Endodermal cell (in vitro differentiated cells): ENCODE data around the gene RAPGEF1. TPM values are rescaled to one million over a fixed set of nuclear protein-coding genes. Genes with fewer than 3 reads are reported as not detected.

Source experiments
- DNase-seq: peaks from one replicate; pipeline ENCODE4 v3.0.0-alpha.2; 2017
- H3K27ac ChIP-seq: 2 replicates; pipeline ENCODE4 v1.5.1; 2013; ENCODE audit warnings: mild to moderate bottlenecking, low read depth, low read length, moderate library complexity
- H3K27me3 ChIP-seq: 2 replicates; pipeline ENCODE4 v1.6.1; 2013; ENCODE audit warnings: mild to moderate bottlenecking, low read length, moderate library complexity; ENCODE audit not compliant: insufficient read depth, control insufficient read depth, poor library complexity, severe bottlenecking
- H3K36me3 ChIP-seq: 2 replicates; pipeline ENCODE4 v1.7.0; 2013; ENCODE audit warnings: mild to moderate bottlenecking, low read length, moderate library complexity; ENCODE audit not compliant: control insufficient read depth, insufficient read depth
- H3K4me1 ChIP-seq: one replicate; pipeline ENCODE4 v1.7.0; 2013; ENCODE audit warnings: low read length; ENCODE audit not compliant: control insufficient read depth, insufficient read depth
- H3K4me3 ChIP-seq: 2 replicates; pipeline ENCODE4 v1.5.1; 2013; ENCODE audit warnings: mild to moderate bottlenecking, low read length, moderate library complexity
- H3K9ac ChIP-seq: 2 replicates; pipeline ENCODE4 v1.6.1; 2013; ENCODE audit warnings: mild to moderate bottlenecking, low read length, moderate library complexity; ENCODE audit not compliant: poor library complexity, severe bottlenecking; ENCODE audit errors: extremely low read depth
- H3K9me3 ChIP-seq: 2 replicates; pipeline ENCODE4 v1.6.1; 2013; ENCODE audit warnings: mild to moderate bottlenecking, low read length, moderate library complexity; ENCODE audit not compliant: control insufficient read depth
- H3K27ac Mint-ChIP-seq: 2 replicates; pipeline ENCODE4 v1.8.0; 2020; ENCODE audit warnings: mixed read lengths
- H3K27me3 Mint-ChIP-seq: 2 replicates; pipeline ENCODE4 v1.8.0; 2021; ENCODE audit warnings: mild to moderate bottlenecking, mixed read lengths; ENCODE audit not compliant: insufficient read depth
- H3K36me3 Mint-ChIP-seq: 2 replicates; pipeline ENCODE4 v1.8.0; 2020; ENCODE audit warnings: low read depth, mixed read lengths
- H3K4me1 Mint-ChIP-seq: 2 replicates; pipeline ENCODE4 v1.8.0; 2020; ENCODE audit warnings: mixed read lengths
- H3K4me3 Mint-ChIP-seq: 2 replicates; pipeline ENCODE4 v1.8.0; 2020; ENCODE audit warnings: mild to moderate bottlenecking, moderate library complexity, mixed read lengths
- H3K9me3 Mint-ChIP-seq: 2 replicates; pipeline ENCODE4 v1.8.0; 2020; ENCODE audit warnings: mild to moderate bottlenecking, mixed read lengths
- CTCF ChIP-seq: fragments of 200-600 bp; sonication (generic); conservative IDR thresholded peaks from 2 replicates; pipeline ENCODE4 v1.5.0; 2021; ENCODE audit warnings: antibody characterized with exemption, mild to moderate bottlenecking
- whole genome bisulfite sequencing, 2 experiments: methylation state at CpG; one replicate each; pipeline versions ENCODE4 v1.1.5 to v1.1.7; 2013; ENCODE audit warnings: missing lambda C conversion rate in 2 of 2, mixed read lengths in 1 of 2; ENCODE audit not compliant: insufficient coverage in 1 of 2, insufficient read length in 1 of 2; 5-methylcytosine and 5-hydroxymethylcytosine counted together
- total RNA-seq, 2 donors: library from RNA; stranded (reverse); fragmentation: NEBNext Ultra II Directional in 1 of 2; extraction: Animal tissue kit (Norgen Biotek cat#: 25700) in 1 of 2; gene quantifications; 2 replicates in 1 of 2; 3 replicates in 1 of 2; pipeline ENCODE4 v1.2.1, GENCODE V29; 2021

Gene RAPGEF1
- total RNA-seq, 2 donors from 2014 or later = 63.4 to 85.5 TPM

- Mint-ChIP-seq H3K27me3 (no peaks in the 10 kb centered on the region), H3K9me3 (no peaks in the 10 kb centered on the region), H3K4me3 (no peak overlapping the region), H3K4me1 (peaks cover 74% of the 10 kb centered on the region), H3K27ac (no peak overlapping the region), H3K36me3 (no peaks in the 10 kb centered on the region)
- WGBS, 2 experiments = 88% methylated on average over 1 of the region's 1 CpG; no CpG with 5 or more reads in 1 of the 2 experiments
- no peak overlapping the region for H3K9ac ChIP-seq
- no peaks in the 10 kb centered on the region for H3K27me3 ChIP-seq
- TF ChIP-seq CTCF = no peak
- no peaks in the 10 kb centered on the region for H3K36me3 ChIP-seq
- no peak overlapping the region for H3K27ac ChIP-seq
- no peak overlapping the region for H3K4me3 ChIP-seq
- H3K4me1 ChIP-seq = peaks cover 3% of the 10 kb centered on the region
- H3K9me3 ChIP-seq = no peaks in the 10 kb centered on the region
- DNase-seq = no peak
Measured at GRCh38 chr9:131701436-131701781, 38.5 kb downstream of the RAPGEF1 start.

GRCh38 chr9:131700765-131701435 lies 39.0 kb downstream of the RAPGEF1 start:
- Histone ChIP-seq H3K27me3 (no peaks in the 10 kb centered on the region), H3K9ac (no peak overlapping the region), H3K4me1 (peaks cover 3% of the 10 kb centered on the region), H3K36me3 (no peaks in the 10 kb centered on the region), H3K27ac (no peak overlapping the region), H3K9me3 (no peaks in the 10 kb centered on the region), H3K4me3 (no peak overlapping the region)
- no peak overlapping the region for H3K4me3 Mint-ChIP-seq
- H3K27me3 Mint-ChIP-seq = no peaks in the 10 kb centered on the region
- DNase-seq = no peak
- peaks cover 75% of the 10 kb centered on the region for H3K4me1 Mint-ChIP-seq
- H3K27ac Mint-ChIP-seq = no peak overlapping the region
- no peaks in the 10 kb centered on the region for H3K36me3 Mint-ChIP-seq
- WGBS, 2 experiments = 93 to 98% methylated on average over 7 to 11 of the region's 11 CpGs
- no peaks in the 10 kb centered on the region for H3K9me3 Mint-ChIP-seq
- no peak for TF ChIP-seq CTCF

DNA sequence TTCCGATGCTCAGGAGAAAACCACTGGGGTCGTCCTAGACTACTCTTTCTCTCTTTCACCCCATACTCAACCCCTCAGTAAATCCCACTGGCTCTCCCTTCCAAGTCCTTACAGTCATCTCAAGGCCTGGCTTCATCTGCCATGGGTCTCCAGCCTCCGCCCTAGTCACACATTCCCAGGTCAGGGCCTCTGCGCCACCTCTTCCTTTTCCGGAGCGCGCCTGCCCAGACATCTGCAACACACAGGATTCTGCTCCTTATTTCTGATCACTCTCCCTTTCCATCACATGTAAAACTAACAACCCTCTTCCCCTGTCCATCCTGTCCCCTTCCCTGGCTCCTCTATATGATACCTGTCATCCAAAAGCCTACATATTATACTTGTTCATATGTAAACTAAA lies 39.8 kb downstream of the RAPGEF1 start:
- TF ChIP-seq CTCF = no peak
- Histone ChIP-seq H3K9ac (no peak overlapping the region), H3K9me3 (no peaks in the 10 kb centered on the region), H3K27me3 (no peaks in the 10 kb centered on the region), H3K4me3 (no peak overlapping the region), H3K36me3 (no peaks in the 10 kb centered on the region), H3K4me1 (peaks cover 3% of the 10 kb centered on the region), H3K27ac (no peak overlapping the region)
- WGBS, 2 experiments = 97 to 99% methylated on average over 7 of the region's 7 CpGs
- no peak for DNase-seq
- peak overlapping the region; percentile 0 for H3K27ac Mint-ChIP-seq
- no peak overlapping the region for H3K4me3 Mint-ChIP-seq
- no peaks in the 10 kb centered on the region for H3K9me3 Mint-ChIP-seq
- H3K4me1 Mint-ChIP-seq = peaks cover 74% of the 10 kb centered on the region
- H3K36me3 Mint-ChIP-seq = no peaks in the 10 kb centered on the region
- H3K27me3 Mint-ChIP-seq = no peaks in the 10 kb centered on the region
